ENCODE measurements around the gene VTI1A.
"Not testable (repeated sequence)": the region's sequence is repeated elsewhere in the genome, so short reads cannot be mapped to it uniquely, and the experiment has no call there.

VTI1A gene

GRCh38 chr10:112696592-112696991 is 249.6 kb downstream of the VTI1A start:
- DNase-seq: no peak

- no peak for DNase-seq
Observed at GRCh38 chr10:112698133-112698817, 251.3 kb downstream of the VTI1A start.

- DNase-seq: no peak
Observed at GRCh38 chr10:112698818-112699164, 251.8 kb downstream of the VTI1A start.

- no peak for DNase-seq
Observed at GRCh38 chr10:112700215-112700671, 253.2 kb downstream of the VTI1A start.

GRCh38 chr10:112701211-112701877 is 254.3 kb downstream of the VTI1A start:
- no peak for DNase-seq

- no peak for DNase-seq
Observed at GRCh38 chr10:112701878-112702255, 254.9 kb downstream of the VTI1A start.

GRCh38 chr10:112706577-112706976 is 259.6 kb downstream of the VTI1A start:
- no peak for DNase-seq

GRCh38 chr10:112708461-112708860 is 261.4 kb downstream of the VTI1A start:
- no peak for DNase-seq

GRCh38 chr10:112710528-112710927 is 263.5 kb downstream of the VTI1A start:
- no peak for DNase-seq

- no peak for DNase-seq
Observed at GRCh38 chr10:112711366-112711765, 264.4 kb downstream of the VTI1A start.

- DNase-seq: no peak
Observed at GRCh38 chr10:112712536-112712935, 265.5 kb downstream of the VTI1A start.

GRCh38 chr10:112713411-112713810 is 266.4 kb downstream of the VTI1A start:
- no peak for DNase-seq

- no peak for DNase-seq
Observed at GRCh38 chr10:112715581-112715980, 268.6 kb downstream of the VTI1A start.

GRCh38 chr10:112716076-112716475 is 269.1 kb downstream of the VTI1A start:
- DNase-seq: no peak

- no peak for DNase-seq
Observed at GRCh38 chr10:112716924-112717413, 270.0 kb downstream of the VTI1A start.

- DNase-seq: no peak
Observed at GRCh38 chr10:112720178-112720577, 273.2 kb downstream of the VTI1A start.

- DNase-seq: peak; percentile 38
Observed at GRCh38 chr10:112721080-112721698, 274.2 kb downstream of the VTI1A start.

GRCh38 chr10:112722758-112723157 is 275.7 kb downstream of the VTI1A start:
- no peak for DNase-seq

- DNase-seq: no peak
Observed at GRCh38 chr10:112723876-112724275, 276.9 kb downstream of the VTI1A start.

- no peak for DNase-seq
Observed at GRCh38 chr10:112724404-112724991, 277.5 kb downstream of the VTI1A start.

- DNase-seq: no peak
Observed at GRCh38 chr10:112728118-112728883, 281.3 kb downstream of the VTI1A start.

GRCh38 chr10:112728997-112729396 is 282.0 kb downstream of the VTI1A start:
- no peak for DNase-seq

GRCh38 chr10:112731450-112731849 is 284.4 kb downstream of the VTI1A start:
- DNase-seq: not testable (repeated sequence)

Measured in activated CD4-positive, alpha-beta T cell treated with anti-CD3 and anti-CD28 coated beads, Interleukin-2, amount 50 U/mL, for 16 hours (primary cell).